Activated CD8-positive, alpha-beta T cell treated with anti-CD3 and anti-CD28 coated beads for 36 hours (primary cell): ENCODE measurements around the gene SMC1A. TPM values are rescaled to one million over a fixed set of nuclear protein-coding genes. Genes with fewer than 3 reads are reported as not detected.

Experiments
- ATAC-seq: fragments of 200-7000 bp; cut with Tn5 transposase; one replicate; pipeline ENCODE4 v1.10.0; 2021; ENCODE audit warnings: mild to moderate bottlenecking, moderate library complexity
- CTCF ChIA-PET: fragments of 350-600 bp; sonication (Branson Sonifier 250); formaldehyde crosslinking; loops from one replicate; lab custom pipeline; 2021; ENCODE audit warnings: antibody characterized with exemption; lab: Charles Lee
- POLR2A ChIA-PET: fragments of 350-600 bp; sonication (Branson Sonifier 250); formaldehyde crosslinking; loops from one replicate; lab custom pipeline; 2021; ENCODE audit warnings: antibody characterized with exemption; lab: Charles Lee
- DNase-seq: peaks from one replicate; pipeline ENCODE4 v3.0.0-alpha.2; 2020
- H3K27ac Mint-ChIP-seq: one replicate; pipeline ENCODE4 v1.8.0; 2021; ENCODE audit warnings: mild to moderate bottlenecking, mixed read lengths
- H3K27me3 Mint-ChIP-seq: one replicate; pipeline ENCODE4 v1.8.0; 2021; ENCODE audit warnings: mixed read lengths
- H3K36me3 Mint-ChIP-seq: one replicate; pipeline ENCODE4 v1.8.0; 2021; ENCODE audit warnings: low read depth, mixed read lengths
- H3K4me1 Mint-ChIP-seq: one replicate; pipeline ENCODE4 v1.8.0; 2021; ENCODE audit warnings: low read depth, mixed read lengths
- H3K4me3 Mint-ChIP-seq: one replicate; pipeline ENCODE4 v1.8.0; 2021; ENCODE audit warnings: mild to moderate bottlenecking, moderate library complexity, mixed read lengths
- H3K9me3 Mint-ChIP-seq: one replicate; pipeline ENCODE4 v1.8.0; 2021; ENCODE audit warnings: mixed read lengths
- intact Hi-C: fragments of 100-400 bp; cut with micrococcal nuclease; formaldehyde crosslinking; loops from one replicate; pipeline ENCODE4 v1.10.0; 2022
- total RNA-seq, 2 experiments: library from RNA; stranded (reverse); gene quantifications; one replicate each; pipeline ENCODE4 v1.2.3, GENCODE V29; 2021
- TF ChIP-seq, protein P1 (sequence below): fragments of 200-600 bp; IDR thresholded peaks from one replicate; pipeline ENCODE4 v1.8.0; 2022; ENCODE audit warnings: antibody characterized with exemption, mild to moderate bottlenecking

The SMC1A gene
- total RNA-seq, 2 experiments from 2014 or later: 151 to 154 TPM

DNA sequence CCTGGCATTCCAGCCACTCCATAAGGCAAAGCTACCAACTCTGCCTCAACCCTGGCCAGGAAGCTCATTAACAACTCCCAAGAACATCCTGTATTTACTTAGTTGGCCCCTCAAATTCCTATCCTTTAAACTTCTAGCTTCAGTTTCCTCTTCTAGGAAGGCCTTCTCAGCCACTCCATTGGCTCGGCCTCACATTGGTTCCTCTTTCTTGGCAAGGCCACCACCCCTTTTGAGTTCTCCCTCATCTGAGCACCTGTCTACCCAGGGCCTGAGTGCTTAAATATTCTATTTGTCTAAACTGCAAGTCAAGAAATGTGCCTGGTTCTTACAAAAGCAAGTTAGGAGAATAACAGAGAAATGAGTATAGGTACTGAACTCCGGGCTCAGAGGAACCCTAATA lies 10.0 kb downstream of the SMC1A start:
- TF ChIP-seq, protein P1, sequence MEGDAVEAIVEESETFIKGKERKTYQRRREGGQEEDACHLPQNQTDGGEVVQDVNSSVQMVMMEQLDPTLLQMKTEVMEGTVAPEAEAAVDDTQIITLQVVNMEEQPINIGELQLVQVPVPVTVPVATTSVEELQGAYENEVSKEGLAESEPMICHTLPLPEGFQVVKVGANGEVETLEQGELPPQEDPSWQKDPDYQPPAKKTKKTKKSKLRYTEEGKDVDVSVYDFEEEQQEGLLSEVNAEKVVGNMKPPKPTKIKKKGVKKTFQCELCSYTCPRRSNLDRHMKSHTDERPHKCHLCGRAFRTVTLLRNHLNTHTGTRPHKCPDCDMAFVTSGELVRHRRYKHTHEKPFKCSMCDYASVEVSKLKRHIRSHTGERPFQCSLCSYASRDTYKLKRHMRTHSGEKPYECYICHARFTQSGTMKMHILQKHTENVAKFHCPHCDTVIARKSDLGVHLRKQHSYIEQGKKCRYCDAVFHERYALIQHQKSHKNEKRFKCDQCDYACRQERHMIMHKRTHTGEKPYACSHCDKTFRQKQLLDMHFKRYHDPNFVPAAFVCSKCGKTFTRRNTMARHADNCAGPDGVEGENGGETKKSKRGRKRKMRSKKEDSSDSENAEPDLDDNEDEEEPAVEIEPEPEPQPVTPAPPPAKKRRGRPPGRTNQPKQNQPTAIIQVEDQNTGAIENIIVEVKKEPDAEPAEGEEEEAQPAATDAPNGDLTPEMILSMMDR: no peak
- no peaks in the 10 kb centered on the region for H3K27me3 Mint-ChIP-seq
- H3K27ac Mint-ChIP-seq: no peak overlapping the region
- ATAC-seq (no peak), DNase-seq (no peak)
- ChIA-PET POLR2A (interaction anchor here (1.3 to 2.4 kb wide), 3 partner anchors 10 to 94 kb away, joined by 3 to 8 read pairs (median 4); partner anchors contain the start of genes RIBC1 and SMC1A), CTCF (interaction anchor here (1.2 to 1.9 kb wide), 3 partner anchors 34 to 94 kb away, joined by 3 to 5 read pairs (median 3); no protein-coding TSS in a partner anchor)
- peaks cover 33% of the 10 kb centered on the region for H3K36me3 Mint-ChIP-seq
- no peaks in the 10 kb centered on the region for H3K9me3 Mint-ChIP-seq
- intact Hi-C loops: no loop called here
- no peak overlapping the region for H3K4me3 Mint-ChIP-seq
- H3K4me1 Mint-ChIP-seq: peaks cover under 1% of the 10 kb centered on the region

DNA sequence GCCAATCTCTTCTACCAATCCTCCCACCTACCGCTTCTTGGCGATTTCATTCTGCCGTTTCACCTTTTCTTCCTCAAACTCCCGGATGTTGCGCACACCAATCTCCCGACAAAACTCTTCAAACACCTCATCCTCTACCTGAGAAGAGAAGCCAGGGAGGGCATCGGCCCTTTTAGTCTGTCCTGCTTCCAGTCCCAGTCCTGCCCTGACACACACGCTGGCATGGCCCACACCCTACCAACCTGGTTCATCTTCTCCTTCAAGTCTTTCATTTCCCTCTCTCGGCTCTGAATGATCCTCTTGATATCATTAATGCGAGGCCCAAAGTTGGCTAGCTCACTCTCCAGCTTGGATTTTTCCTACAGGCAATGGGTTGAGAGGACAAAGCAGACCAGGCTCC lies 18.9 kb downstream of the SMC1A start:
- no peak overlapping the region for H3K27ac Mint-ChIP-seq
- no peaks in the 10 kb centered on the region for H3K4me1 Mint-ChIP-seq
- ChIA-PET POLR2A (interaction anchor here (1.6 kb wide), 1 partner anchor 15 kb away, joined by 7 read pairs; no protein-coding TSS in a partner anchor), CTCF (interaction anchor here (1.2 to 1.5 kb wide), 2 partner anchors 12 to 34 kb away, joined by 3 to 5 read pairs; no protein-coding TSS in a partner anchor)
- intact Hi-C loops: no loop called here
- no peaks in the 10 kb centered on the region for H3K9me3 Mint-ChIP-seq
- TF ChIP-seq, protein P1: no peak
- DNase-seq (no peak), ATAC-seq (no peak)
- H3K4me3 Mint-ChIP-seq: no peak overlapping the region
- peaks cover 28% of the 10 kb centered on the region for H3K36me3 Mint-ChIP-seq
- H3K27me3 Mint-ChIP-seq: no peaks in the 10 kb centered on the region

DNA sequence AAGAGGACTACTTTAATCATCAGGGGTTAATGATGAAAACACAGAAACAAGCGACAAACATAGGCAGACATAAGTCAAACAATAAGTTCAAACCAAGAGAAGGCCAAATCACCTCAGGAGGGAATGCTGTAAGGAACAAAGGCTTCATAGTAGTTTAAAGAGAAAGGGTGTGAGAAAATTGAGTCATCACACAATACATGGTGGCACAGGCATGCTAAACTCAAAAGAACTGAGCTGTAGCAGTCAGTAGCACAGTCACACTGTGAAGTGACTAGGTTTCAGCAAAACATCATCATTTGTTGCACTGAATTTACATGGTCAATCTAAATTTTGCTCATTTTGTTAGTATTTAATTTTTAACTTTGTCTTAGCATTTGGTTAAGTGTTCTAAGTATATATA lies 24.2 kb downstream of the SMC1A start:
- no peaks in the 10 kb centered on the region for H3K4me1 Mint-ChIP-seq
- H3K4me3 Mint-ChIP-seq: no peak overlapping the region
- CTCF ChIA-PET: no interaction called here
- no peaks in the 10 kb centered on the region for H3K27me3 Mint-ChIP-seq
- peaks cover 34% of the 10 kb centered on the region for H3K36me3 Mint-ChIP-seq
- TF ChIP-seq, protein P1: no peak
- no peak for DNase-seq
- intact Hi-C loops: no loop called here
- H3K9me3 Mint-ChIP-seq: no peaks in the 10 kb centered on the region
- POLR2A ChIA-PET: no interaction called here
- peak; percentile 20 for ATAC-seq
- no peak overlapping the region for H3K27ac Mint-ChIP-seq

DNA sequence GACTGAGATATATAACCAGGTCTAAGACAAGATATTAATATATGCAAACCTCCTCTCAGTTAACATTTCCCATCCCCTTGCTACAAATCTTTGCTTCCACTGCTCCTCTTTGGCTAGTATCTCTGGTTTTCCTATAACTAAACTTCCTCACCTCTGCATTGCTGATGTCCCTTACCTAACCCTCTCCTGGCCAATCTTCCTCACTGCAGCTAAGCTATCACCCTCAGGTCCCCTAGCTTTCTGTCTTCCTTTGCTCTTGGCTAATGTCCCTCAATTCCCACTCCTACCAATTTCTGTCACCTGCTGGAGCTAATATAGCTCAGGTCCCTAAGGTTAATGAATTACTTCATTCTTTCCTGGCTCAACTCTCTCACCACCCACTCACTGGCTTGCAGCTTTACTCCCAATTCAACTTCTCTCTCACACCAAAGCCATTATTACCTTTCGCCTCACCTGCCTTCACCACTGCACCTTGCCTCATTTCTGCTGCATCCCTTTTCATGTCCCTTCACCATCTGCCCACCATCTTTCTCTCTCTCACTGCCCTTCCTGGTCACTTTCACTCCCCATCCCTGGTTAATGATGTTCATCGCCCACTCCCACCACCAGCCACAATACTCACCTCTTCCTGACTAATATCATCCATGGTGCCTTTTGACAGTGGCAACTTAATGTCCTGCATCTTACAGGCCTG lies 26.7 kb downstream of the SMC1A start:
- TF ChIP-seq, protein P1: no peak
- Mint-ChIP-seq H3K36me3 (peaks cover 33% of the 10 kb centered on the region), H3K27me3 (no peaks in the 10 kb centered on the region), H3K4me1 (no peaks in the 10 kb centered on the region), H3K4me3 (no peak overlapping the region), H3K9me3 (no peaks in the 10 kb centered on the region), H3K27ac (peak overlapping the region; percentile 41)
- DNase-seq: no peak
- ATAC-seq: no peak
- ChIA-PET CTCF (no interaction called here), POLR2A (interaction anchor here (1.4 to 2.1 kb wide), 2 partner anchors 10 to 19 kb away, joined by 4 to 6 read pairs; no protein-coding TSS in a partner anchor)
- intact Hi-C loops: no loop called here
